Measurements from ENCODE around the gene JAK1.

DNA sequence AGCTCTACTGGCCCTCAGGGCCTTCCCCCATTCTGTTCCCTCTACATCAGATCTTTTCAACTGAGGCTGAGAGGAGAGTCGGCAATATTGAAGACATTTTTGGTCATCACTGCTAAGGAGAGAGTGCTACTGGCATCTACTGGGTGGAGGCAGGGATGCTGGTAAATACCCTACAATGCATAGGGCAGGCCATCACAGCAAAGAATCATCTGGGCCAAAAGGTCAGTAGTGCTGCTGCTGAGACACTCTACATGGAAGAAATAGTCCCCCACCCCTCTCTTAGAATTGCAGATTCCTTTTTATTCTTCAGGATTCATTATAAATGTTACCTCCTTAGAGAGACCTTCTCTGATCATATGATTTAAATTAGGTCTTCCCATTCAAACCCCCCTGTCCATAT is 94.3 kb downstream of the JAK1 start:
- TF ChIP-seq, protein P1, sequence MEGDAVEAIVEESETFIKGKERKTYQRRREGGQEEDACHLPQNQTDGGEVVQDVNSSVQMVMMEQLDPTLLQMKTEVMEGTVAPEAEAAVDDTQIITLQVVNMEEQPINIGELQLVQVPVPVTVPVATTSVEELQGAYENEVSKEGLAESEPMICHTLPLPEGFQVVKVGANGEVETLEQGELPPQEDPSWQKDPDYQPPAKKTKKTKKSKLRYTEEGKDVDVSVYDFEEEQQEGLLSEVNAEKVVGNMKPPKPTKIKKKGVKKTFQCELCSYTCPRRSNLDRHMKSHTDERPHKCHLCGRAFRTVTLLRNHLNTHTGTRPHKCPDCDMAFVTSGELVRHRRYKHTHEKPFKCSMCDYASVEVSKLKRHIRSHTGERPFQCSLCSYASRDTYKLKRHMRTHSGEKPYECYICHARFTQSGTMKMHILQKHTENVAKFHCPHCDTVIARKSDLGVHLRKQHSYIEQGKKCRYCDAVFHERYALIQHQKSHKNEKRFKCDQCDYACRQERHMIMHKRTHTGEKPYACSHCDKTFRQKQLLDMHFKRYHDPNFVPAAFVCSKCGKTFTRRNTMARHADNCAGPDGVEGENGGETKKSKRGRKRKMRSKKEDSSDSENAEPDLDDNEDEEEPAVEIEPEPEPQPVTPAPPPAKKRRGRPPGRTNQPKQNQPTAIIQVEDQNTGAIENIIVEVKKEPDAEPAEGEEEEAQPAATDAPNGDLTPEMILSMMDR (IDR thresholded peaks at IDR 0.05 in 4 of 5, conservative IDR thresholded peaks at IDR 0.05 in 1 of 5) = no peak
- TF ChIP-seq POLR2A (IDR thresholded peaks at IDR 0.05) = no peak

Measured in gastrocnemius medialis (tissue), 4 donors.